GM18858 (cell line): ENCODE measurements around the gene ARHGAP8.

Source experiments
- ATAC-seq: cut with Tn5 transposase; IDR thresholded peaks from one replicate; pipeline ENCODE4 v1.9.1; 2021; ENCODE audit not compliant: unreplicated experiment

ARHGAP8 gene

DNA sequence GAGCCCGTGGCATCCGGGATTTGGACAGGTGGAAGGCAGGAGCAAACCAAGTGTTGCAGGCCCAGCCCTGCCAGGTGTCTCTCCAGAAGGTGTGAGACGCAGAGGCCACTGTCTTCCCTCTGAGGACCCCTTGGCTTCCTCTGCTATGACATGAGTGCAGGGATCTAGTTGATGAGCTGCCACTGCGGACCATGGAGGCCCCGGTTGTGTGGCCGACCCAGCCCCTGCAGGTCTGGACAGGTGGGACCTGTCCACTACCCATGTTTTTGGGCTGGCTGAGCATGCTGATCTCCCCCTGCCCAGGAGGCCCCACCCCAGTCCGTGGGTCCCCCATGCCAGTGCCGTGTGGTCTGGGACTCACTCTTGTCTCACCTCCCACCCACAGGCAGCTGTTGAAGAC lies 27.5 kb upstream of the ARHGAP8 start:
- ATAC-seq: no peak

DNA sequence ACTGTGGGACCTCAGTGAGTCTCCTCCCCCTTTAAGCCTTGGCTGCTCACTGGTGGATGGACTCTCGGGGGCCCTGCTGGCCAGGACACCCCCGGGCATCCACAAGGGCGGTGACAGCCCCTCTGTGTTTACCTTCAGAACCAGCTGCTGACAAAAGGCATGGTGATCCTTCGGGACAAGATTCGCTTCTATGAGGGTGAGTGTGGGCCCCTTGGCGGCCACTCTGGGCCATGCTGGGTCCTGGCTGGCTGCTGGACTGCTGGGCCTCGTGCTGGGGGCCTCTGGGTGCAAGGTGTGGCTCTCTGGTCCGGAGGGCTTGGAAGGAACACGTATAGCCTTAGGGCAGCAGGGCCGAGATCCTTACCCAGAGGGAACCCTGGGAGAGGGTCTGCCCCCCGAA lies 25.9 kb upstream of the ARHGAP8 start:
- no peak for ATAC-seq

DNA sequence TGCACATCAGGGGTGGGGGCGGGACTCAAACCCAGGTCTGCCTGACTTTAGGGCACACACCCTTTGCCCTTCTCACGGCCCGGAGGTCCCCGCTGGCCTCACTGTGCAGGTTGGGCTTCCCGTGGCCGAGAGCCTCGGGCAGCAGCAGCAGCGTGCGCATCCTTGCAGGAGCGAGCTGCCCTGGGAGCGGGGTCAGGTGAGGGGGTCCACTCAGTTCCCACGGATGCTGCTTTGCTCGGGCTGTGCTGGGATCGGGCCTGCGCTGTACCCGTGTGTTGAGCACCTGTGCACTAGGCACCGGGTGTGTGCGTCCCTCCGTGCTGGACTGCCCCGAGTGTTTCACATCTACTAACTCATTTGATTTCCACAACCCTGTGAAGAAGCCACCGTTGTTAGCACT lies 25.2 kb upstream of the ARHGAP8 start:
- ATAC-seq: no peak

DNA sequence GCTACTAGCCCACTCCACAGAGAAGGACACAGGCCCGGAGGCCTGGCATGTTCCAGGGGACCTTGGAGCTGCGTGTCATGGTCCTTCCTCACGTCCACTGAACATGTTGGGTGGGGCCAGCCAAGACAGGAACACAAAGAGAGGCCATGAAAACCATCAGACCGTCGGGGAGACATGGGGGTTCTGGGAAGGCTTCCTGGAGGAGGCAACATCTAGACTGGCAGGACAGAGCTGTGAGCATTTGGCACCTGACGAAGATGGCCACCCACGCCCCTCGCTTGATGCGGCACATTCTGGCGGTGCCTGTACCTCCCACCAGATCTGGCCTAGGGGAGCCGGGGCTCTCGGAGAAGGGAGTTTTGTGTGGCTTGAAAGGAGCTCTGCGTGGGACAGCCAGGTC lies 24.7 kb upstream of the ARHGAP8 start:
- ATAC-seq: no peak

DNA sequence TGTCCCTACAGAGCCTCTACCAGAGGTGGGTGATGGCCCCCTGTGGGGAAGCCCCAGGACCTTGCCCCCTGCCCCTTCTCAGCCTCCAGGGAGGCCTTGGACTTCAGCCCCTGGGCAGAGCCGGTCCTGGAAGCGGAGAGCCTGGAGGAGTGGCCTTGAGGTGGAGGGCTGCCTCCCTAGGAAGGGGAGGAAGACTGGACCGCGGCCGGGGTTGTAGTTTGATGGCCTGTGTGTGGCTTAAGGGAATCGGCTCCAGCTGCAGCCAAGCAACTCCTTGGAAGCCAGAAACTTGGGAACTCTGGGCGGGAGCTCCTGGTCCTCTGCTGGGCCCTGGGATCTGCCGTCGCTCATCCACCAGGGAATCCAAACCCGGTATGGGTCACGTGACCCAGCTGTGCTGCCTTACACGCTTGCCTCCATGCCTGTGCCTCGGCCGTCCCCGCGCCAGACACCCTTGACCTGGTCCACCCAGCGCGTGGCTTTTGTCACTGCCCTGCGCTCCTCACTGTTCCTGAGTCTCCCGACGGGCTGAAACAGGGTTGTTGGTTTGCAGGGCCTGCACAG lies 23.5 kb upstream of the ARHGAP8 start:
- ATAC-seq: no peak

DNA sequence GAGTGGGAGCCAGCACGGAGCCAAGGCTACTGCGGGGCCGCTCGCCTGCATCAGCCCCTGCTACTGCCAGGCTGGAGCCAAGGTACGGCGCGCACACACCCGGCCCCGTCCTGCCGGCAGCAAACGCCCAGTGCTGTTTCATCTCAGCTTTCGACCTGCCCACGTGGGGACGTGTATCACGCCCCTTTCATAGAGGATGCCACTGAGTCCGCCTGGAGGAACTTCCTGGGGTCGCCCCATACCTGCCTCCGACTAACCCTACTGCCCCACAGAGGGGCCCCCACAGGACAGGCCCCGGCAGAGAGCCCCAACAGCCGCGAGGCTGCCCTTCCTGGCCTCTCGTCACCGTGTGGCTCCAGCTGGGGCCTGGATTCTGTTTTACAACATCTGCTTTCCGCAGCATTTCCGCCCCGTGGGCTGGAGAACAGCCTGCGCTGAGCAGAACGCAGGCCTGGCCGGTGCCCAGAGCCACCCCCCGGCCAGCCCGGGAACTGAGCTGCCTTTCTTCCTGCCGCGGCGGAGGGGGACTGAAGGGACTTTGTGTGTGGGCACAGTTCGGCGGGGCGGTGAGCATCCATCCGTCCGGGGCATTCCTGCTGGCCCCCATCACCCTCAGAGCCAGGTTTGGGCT lies 22.9 kb upstream of the ARHGAP8 start:
- no peak for ATAC-seq

DNA sequence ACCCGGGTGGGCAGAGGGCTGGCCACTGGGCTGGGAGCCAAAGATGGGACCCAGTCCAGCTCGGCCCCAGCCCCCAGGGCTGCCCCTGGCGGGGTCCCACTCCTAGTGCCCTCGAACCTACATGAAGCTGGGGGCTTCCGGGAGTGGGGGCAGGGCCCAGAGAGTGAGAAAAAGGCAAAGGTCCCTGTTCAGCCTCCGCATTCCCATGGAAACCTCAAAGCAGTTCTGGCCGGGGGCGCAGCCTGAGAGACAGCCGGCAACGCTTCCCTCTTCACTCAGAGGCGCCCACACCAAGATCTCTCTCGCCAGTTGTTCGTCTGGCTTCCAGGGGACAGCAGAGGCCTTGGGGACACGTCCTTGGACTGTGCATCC lies 22.4 kb upstream of the ARHGAP8 start:
- ATAC-seq: no peak

DNA sequence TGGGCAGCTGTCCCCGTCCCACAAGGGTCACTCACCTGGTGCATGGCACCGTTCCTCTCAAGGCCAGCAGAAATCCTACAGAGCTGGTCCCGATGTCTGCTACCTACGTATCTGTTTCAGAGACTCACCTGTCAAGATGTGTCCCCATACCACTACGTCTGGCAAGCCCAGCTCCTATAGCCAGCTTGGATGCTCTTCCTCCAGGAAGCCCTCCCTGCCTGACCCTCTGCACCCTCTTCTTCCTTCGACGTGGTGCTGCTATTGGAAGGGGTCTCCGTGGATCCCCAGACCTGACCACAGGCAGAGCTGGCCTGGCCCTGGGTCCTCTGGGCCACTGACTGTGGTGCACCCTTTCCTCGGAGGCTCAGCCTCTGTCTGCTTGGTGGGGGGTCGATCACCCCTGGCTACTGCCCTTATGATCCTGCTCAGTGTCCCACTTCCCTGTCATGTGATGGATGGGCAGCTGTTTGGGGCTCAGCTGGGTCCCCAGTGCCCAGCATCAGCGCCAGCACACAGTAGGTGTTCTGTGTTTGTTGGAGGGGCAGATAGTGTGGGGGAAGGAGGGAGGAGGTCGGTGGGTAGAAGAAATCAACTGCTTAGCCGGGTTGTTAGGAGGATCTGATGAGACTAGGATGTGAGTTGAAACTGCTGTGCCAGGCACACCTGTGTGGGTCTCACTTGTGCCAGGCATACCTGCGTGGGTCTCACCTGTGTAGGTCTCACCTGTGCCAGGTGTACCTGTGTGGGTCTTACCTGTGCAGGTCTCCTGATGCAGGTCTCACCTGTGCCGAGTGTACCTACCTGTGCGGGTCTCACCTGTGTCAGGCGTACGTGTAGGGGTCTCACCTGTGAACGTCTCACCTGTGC lies 21.7 kb upstream of the ARHGAP8 start:
- ATAC-seq: no peak

DNA sequence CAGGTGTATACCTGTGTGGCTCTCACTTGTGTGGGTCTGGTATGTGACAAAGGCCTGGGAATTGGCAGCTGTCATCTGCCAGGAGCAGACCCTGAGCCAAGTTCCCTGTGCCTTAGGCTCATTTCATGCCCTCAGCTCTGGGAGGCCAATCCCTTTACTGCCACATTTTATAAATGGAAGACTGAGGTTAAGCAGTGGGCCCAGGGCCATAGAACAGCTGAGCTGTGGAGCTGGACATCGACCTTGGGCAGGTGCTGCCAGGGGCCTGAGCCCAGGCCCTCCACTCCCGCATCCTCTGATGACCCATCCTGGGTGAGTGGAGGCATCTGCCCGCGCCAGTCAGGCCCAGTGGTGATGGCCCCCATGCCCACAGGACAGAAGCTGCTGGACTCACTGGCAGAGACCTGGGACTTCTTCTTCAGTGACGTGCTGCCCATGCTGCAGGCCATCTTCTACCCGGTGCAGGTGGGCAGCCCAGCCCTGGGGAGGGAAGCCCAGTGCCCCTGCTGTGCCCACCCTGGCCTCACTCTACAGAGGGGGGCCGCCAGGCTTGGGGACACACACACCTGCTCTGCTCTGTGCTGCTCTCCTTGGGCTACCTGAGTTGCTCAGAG lies 20.9 kb upstream of the ARHGAP8 start:
- ATAC-seq: no peak

DNA sequence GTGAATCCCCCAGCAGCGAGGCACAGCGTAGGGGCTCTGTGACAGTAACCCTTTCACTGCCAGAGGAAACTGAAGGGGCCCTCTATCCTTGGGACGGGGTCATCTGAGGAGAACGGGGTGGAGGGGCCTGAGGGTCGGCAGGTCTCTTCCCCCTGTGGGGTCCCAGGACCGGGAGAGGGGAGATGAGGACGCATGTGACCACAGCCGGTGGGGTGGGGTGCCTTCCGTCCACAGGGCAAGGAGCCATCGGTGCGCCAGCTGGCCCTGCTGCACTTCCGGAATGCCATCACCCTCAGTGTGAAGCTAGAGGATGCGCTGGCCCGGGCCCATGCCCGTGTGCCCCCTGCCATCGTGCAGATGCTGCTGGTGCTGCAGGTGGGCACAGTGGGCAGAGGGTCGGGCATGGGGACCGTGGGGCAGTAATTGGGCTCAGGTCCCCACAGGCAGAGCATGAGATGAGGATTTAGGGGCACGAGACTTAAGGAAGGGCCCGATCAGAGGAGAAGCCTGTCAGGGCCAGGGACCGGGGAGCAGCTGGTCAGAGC lies 20.3 kb upstream of the ARHGAP8 start:
- no peak for ATAC-seq

DNA sequence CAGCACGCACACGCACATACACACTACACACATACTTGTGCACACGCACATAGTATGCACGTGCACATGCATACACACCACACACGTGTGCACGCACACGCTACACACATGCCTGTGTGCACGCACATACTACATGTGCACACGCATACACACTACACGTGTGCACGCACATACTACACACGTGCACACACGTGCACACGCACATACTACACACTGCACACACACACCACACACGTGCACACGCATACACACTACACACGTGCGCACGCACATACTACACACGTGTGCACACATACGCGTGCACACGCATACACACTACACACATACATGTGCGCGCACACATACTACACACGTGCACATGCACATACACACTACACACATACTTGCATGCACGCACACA lies 19.7 kb upstream of the ARHGAP8 start:
- no peak for ATAC-seq

DNA sequence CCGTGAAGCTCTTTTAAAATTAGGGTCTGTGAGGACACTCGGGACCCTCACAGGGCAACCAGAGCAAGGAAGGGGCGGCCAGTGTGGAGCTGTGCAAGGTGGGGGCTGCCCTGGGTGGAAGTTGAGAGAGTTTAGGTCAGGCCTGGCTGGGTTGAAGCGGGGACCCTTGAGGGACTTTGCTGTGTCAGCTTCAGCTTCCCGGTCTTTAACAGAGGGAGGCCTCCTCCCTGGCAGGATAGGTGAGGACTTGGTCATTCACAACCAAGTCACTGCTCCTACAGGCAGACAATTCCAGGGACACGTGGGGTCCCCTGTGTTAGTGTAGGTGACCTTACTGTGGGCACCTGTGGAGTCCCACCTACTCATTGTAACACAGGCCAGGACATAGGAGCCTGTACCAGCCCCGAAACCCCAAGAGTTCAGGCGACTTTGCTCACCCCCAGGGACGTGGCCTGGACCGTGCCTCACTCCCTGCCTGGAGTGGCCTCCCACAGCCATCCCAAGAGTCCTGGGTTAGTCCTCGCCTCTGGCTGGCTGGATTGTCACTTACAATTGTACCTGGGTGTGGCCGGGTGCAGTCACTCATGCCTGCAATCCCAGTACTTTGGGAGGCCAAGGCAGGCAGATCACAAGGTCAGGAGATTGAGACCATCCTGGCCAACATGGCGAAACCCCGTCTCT lies 18.8 kb upstream of the ARHGAP8 start:
- ATAC-seq: no peak

DNA sequence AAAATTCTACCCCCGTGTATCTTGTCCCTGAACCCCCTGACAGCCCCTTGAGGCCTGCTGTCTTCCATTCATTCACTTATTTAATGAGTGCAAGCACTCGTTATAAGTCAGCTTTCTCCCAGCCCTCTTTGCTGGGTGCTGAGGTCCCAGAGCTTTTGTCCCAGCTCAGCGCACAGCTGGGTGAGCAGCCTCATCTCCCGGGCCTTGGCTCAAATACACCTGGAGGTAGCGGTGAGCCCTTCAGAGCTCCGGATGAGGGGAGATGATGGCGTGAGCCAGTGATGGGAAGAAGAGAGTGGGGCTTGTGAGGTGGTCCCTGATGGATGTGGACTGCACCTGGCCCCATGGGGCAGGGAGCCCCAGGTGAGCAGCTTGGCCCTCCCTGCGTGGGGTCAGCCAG lies 18.1 kb upstream of the ARHGAP8 start:
- no peak for ATAC-seq

DNA sequence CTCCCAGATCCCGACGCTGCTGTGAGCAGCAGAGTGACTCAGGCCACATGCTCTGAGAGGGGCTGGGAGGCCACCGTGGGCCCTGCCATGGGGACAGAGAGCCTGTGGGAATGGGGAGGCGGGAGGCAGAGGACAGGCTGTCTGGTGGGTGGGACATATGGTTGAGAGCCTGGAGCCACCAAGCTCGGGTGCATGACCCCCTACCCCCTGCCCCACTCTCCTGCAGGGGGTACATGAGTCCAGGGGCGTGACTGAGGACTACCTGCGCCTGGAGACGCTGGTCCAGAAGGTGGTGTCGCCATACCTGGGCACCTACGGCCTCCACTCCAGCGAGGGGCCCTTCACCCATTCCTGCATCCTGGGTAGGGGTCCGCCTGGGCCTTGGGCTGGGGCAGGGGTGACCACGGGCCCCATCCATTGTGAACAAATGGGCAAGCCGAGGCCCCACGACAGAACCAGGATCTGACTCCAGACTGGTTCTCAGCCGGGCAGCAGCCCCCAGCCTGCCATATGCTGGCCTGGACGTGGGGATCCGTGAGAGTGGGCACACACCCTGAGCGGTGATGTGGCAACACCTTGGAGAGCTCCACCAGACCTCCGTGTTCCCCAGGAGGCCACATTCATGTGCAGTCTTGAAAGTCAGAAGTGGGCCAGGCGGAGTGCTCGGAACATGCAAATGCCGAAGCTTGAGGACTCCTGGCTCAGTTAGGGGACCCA lies 17.4 kb upstream of the ARHGAP8 start:
- ATAC-seq: no peak

DNA sequence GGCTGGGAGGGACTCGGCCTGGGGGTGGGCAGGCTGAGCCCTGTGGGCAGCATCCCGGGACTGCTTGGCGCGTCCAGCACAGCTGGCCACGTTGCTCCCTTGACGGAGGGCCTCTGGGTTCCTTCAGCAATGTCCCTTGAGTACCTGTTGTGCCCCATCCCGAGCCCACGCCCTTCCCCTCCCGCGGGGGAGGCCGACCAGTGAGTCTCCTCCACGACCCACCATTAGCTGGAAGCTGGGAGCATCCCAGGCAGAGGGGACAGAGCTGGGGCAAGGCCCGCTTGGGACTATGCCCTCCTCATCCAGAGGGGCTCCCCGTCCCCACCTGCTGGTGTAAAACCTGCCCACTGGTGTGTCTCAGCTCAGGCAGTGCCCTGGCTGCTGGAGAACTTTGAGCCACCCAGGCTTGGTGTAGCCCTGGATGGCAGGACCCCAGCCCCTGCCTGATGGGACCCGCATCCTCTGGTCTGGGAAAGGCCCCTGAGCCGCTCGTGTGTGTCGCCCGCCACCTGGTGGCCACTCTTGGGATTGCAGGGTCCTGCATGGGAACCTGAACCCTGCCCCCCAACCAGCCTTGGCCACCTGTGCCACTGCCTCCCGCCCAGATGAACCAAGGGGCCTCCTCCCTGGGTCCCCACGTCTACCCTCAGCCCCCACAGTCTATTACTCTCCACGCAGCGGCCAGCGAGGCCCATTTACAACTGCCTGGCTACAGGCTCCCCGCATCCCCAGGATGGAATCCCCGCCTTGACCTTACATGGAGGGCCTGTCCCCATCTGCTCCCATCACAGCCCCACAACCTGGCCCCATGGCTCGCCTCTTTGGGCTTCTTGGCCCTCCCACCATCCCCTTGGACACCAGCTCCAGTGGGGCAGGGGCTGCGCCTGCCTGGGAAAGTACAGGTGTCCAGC lies 16.6 kb upstream of the ARHGAP8 start:
- ATAC-seq: no peak

DNA sequence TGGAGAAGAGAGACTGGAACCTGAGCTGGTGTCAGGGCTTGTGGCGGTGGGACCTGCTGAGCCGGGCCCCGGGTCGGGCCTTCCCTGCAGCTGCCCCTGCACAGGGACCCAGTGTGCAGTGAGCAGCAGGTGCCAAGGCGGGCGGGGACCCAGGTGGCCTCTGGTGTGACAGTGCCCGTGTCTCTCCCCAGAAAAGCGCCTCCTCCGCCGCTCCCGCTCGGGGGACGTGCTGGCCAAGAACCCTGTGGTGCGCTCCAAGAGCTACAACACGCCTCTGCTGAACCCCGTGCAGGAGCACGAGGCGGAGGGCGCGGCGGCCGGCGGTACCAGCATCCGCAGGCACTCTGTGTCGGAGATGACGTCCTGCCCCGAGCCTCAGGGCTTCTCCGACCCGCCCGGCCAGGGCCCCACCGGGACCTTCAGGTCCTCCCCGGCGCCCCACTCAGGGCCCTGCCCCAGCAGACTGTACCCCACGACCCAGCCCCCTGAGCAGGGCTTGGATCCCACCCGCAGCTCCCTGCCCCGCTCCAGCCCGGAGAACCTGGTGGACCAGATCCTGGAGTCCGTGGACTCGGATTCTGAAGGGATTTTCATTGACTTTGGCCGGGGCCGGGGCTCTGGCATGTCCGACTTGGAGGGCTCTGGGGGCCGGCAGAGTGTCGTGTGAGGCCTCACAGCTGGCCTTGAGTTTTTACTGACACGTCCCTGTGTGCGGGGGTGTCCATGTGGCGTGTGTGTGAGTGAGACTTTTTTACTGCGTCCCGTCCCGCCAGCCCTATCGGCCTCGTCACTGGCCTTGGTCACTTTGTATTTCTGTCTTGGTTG lies 15.6 kb upstream of the ARHGAP8 start:
- no peak for ATAC-seq

DNA sequence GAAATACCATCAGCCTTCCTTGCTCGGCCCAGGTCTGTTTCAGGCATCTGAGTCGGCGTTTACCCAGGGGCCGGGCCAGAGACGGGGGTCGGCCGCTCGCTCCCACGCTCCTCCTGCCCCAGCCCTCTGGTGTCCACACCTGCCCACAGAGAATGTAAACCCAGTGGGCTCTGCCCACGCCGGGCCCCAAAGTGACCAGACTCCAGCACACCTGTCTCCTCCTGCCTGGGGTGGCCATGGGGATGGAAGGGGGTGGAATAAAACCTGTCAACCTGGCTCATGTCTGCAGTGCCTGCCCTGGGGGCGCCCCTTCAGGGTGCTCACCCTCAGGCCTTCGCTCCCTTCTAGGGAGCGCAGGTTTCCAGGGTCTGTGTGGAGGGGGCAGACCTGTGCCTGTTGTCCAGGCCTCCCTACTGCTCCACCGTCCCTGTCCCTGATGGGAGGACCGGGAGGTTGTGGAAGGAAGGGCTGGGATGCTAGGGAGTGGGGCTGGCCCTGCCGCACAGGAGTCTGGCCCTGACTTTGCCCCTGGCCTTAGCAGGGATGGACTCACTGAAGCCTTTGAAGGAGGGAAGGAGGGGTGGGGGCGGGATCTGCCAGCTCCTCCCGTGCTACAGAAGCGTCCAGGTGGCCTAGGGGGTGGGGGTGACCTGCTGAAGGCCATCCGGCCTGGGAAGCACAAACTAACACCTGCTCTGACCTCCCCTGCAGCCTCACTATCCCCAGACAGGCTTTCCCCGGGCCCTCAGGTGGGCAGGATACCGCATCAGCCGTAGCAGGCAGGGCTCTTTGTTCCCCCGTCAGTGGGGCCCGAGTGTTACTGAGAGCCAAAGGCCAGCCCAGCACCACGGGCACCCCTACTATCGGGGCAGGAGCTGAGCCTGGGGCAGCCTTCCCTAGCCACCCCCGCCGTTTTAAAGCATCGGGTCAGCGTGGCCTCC lies 14.7 kb upstream of the ARHGAP8 start:
- no peak for ATAC-seq

DNA sequence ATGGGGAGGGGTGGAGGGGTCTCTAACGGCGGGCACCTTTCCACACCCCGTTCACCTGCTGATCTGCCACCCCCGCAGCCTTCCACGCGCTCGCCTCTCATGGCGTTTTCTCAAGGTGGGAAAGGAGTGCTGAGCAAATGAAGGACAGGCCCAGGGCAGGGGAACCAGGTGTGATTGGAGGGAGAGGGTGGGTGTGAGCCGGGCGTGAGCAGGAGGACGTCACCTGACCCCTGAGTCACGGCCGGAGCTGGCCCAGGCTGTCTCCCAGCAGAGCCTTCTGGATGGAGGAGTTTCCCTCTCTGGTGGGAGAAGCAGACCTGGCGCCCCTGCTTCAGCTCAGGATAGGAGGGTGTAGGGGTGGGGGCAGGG lies 14.0 kb upstream of the ARHGAP8 start:
- no peak for ATAC-seq
